OCI-LY7 (cell line): ENCODE measurements around the gene MYO18B.

Experiments
- EZH2phosphoT487 ChIP-seq: fragments of 200-600 bp; sonication (generic); IDR thresholded peaks from 2 replicates; pipeline ENCODE4 v1.6.1; 2018; ENCODE audit warnings: low read depth, borderline replicate concordance, mild to moderate bottlenecking, mixed run types, antibody characterized with exemption, low read length, moderate library complexity, mixed read lengths
- TF ChIP-seq, protein P1 (sequence below): fragments of 200-600 bp; sonication (generic); conservative IDR thresholded peaks from 2 replicates; pipeline ENCODE4 v1.5.1; 2014; ENCODE audit warnings: mild to moderate bottlenecking, antibody characterized with exemption, low read length, moderate library complexity, mixed read lengths

DNA sequence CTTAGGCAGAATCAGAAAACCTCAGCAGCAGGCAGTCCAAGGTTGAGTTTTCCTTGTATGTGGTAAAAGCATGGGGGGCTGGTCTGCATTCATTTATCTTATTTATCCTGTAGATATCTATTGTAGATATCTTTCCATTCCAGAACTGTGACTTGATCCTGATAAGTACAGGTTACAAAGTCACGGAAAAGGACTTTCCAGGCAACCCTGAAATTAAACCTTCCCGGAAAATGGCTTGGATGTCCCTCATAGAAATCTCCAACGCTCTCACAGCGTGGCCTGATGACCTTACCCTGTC, 48.8 kb upstream of the MYO18B start:
- TF ChIP-seq, protein P1, sequence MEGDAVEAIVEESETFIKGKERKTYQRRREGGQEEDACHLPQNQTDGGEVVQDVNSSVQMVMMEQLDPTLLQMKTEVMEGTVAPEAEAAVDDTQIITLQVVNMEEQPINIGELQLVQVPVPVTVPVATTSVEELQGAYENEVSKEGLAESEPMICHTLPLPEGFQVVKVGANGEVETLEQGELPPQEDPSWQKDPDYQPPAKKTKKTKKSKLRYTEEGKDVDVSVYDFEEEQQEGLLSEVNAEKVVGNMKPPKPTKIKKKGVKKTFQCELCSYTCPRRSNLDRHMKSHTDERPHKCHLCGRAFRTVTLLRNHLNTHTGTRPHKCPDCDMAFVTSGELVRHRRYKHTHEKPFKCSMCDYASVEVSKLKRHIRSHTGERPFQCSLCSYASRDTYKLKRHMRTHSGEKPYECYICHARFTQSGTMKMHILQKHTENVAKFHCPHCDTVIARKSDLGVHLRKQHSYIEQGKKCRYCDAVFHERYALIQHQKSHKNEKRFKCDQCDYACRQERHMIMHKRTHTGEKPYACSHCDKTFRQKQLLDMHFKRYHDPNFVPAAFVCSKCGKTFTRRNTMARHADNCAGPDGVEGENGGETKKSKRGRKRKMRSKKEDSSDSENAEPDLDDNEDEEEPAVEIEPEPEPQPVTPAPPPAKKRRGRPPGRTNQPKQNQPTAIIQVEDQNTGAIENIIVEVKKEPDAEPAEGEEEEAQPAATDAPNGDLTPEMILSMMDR, result no peak
- no peak for TF ChIP-seq EZH2phosphoT487
